ENCODE results near the gene ECHDC1. TPM values are rescaled to one million over a fixed set of nuclear protein-coding genes. Genes with fewer than 3 reads are reported as not detected.

The ECHDC1 gene
- total and polyA plus RNA-seq, 2 of the 8 experiments (the other 6 are each of a cell fraction or from before 2014, with no cell fraction given): 11.3 to 60.5 TPM

DNA sequence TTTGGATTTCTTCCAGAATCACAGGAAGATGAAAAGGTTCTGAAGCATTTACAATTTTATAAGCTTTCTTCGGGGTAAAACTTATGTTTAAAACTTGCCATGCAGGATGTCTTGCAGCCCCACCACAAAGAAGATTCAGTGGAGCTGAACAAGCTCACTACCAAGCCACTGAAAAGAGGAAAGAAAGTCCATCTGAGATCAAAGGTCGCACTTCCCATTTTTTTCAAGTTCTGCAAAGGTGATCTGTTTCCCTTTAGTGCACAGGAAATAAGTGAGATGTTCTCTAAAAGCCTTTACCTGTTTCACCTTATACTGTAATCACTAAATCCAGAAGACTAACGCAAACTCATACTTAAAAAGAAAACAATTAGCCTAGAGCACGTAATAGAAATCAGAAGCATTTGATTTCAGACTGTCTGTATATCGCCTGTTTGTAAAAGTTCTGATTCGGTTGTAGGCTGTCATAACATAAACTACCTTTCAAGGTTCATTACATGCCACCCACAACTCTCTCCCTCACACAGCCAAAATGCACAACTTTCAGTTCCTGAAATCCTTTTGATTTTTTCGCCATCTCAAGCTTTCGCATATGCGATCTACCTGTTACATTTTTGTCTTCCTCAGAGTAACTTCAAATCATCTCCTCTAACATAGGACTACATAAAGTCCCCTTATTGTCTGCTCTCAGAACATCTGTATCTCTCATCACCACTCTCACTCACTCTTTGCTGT is 1.8 kb downstream of the ECHDC1 start:
- peak overlapping the region in 1 of 4 experiments; percentile 10; a peak in 1 of 7 replicates for H3K9ac ChIP-seq (replicated peaks in 1 of 4; ENCODE audit: extremely low read depth in 1 of 4, low read depth in 3 of 4, low read length in 3 of 4)
- POLR2A ChIA-PET (ENCODE audit: partially characterized antibody): interaction anchor here (0.6 to 2.2 kb wide), 4 partner anchors 9 to 189 kb away, joined by 3 to 24 read pairs (median 3); no protein-coding TSS in a partner anchor
- H3K14ac ChIP-seq (ENCODE audit: insufficient read length): no peak overlapping the region
- H3K27ac ChIP-seq (ENCODE audit: low read depth, low read length): no peak overlapping the region
- H3K79me1 ChIP-seq (ENCODE audit: low read depth, low read length): no peaks in the 10 kb centered on the region
- H2BK15ac ChIP-seq (ENCODE audit: low read length): no peak overlapping the region
- H3K4ac ChIP-seq (replicated peaks; ENCODE audit: insufficient read length, low read depth, low read length): no peak overlapping the region
- H3K4me2 ChIP-seq (ENCODE audit: insufficient read depth in 1 of 2, low read depth in 2 of 2, low read length in 2 of 2): peak overlapping the region; percentile 91 to 92
- no peak overlapping the region for H3K18ac ChIP-seq (ENCODE audit: extremely low read depth, low read length)
- 74% methylated on average over 9 of the region's 9 CpGs; no CpG with 5 or more reads in 1 of the 2 experiments for WGBS, 2 experiments (ENCODE audit: extremely low coverage in 1 of 2, insufficient coverage in 1 of 2, insufficient read length in 1 of 2, insufficient replicate concordance in 2 of 2, low coverage in 1 of 2, low lambda C conversion rate in 2 of 2, missing lambda C conversion rate in 1 of 2)
- H3K4me1 ChIP-seq (replicated peaks in 1 of 4; ENCODE audit: control insufficient read depth in 3 of 4, insufficient read depth in 4 of 4, low read length in 3 of 4): peaks cover 0 to 7% (median 3%) of the 10 kb centered on the region in 4 experiments; a peak in 3 of 7 replicates
- no peak overlapping the region for H2BK5ac ChIP-seq (ENCODE audit: low read depth, low read length)
- H2AK5ac ChIP-seq (ENCODE audit: low read depth, low read length): no peak overlapping the region
- no peak overlapping the region for H2BK120ac ChIP-seq (replicated peaks; ENCODE audit: low read depth, low read length)
- CTCF ChIA-PET (ENCODE audit: partially characterized antibody): interaction anchor here (0.7 to 1.9 kb wide), 6 partner anchors 10 to 79 kb away, joined by 3 to 6 read pairs (median 3); no protein-coding TSS in a partner anchor
- H3K4me3 ChIP-seq (ENCODE audit: extremely low read depth in 1 of 4, insufficient read depth in 2 of 4, low read depth in 3 of 4, low read length in 4 of 4): peak overlapping the region in 3 of 4 experiments; percentile 73 to 92 (median 86); a peak in 5 of 8 replicates
- FAIRE-seq: no peak
- no peak overlapping the region for H2BK12ac ChIP-seq (ENCODE audit: low read depth, low read length)
- H3K56ac ChIP-seq (replicated peaks; ENCODE audit: insufficient read length, low read depth, low read length): no peak overlapping the region
- no peak overlapping the region for H4K91ac ChIP-seq (replicated peaks; ENCODE audit: insufficient read length, low read length)
- peaks cover 14% of the 10 kb centered on the region for H3K23me2 ChIP-seq (ENCODE audit: low read depth, low read length)
- H3K79me2 ChIP-seq (ENCODE audit: control insufficient read depth in 1 of 2, insufficient read depth in 2 of 2, low read length in 2 of 2): peaks cover 3 to 74% of the 10 kb centered on the region in 2 experiments; a peak in 3 of 4 replicates
- H3K23ac ChIP-seq (ENCODE audit: insufficient read length): no peak overlapping the region
- peak overlapping the region; percentile 31 for H4K5ac ChIP-seq (ENCODE audit: insufficient read length, low read depth, low read length)
- no peak overlapping the region for H2BK20ac ChIP-seq (ENCODE audit: low read length)
- no peaks in the 10 kb centered on the region for H3K36me3 ChIP-seq (ENCODE audit: control insufficient read depth in 2 of 4, insufficient read depth in 4 of 4, low read length in 3 of 4)
- H2AFZ ChIP-seq (ENCODE audit: low read length): no peak overlapping the region
- peaks cover 0 to 2% of the 10 kb centered on the region in 2 experiments for H4K20me1 ChIP-seq (replicated peaks in 1 of 2; ENCODE audit: control insufficient read depth in 1 of 2, insufficient read depth in 2 of 2, low read length in 2 of 2)
- H3K9me3 ChIP-seq (ENCODE audit: insufficient read depth in 2 of 2, low read depth in 1 of 2, low read length in 1 of 2): no peaks in the 10 kb centered on the region
- no peak overlapping the region for H4K8ac ChIP-seq (ENCODE audit: extremely low read depth, insufficient read depth, low read length)
- no peak for DNase-seq (ENCODE audit: low read depth in 1 of 2, low spot score in 2 of 2)
- H3K27me3 ChIP-seq (replicated peaks in 1 of 4; ENCODE audit: control insufficient read depth in 3 of 4, extremely low read depth in 1 of 4, insufficient read depth in 3 of 4, low read length in 3 of 4): no peaks in the 10 kb centered on the region; a peak in 1 of 7 replicates
- TF ChIP-seq, protein P1, sequence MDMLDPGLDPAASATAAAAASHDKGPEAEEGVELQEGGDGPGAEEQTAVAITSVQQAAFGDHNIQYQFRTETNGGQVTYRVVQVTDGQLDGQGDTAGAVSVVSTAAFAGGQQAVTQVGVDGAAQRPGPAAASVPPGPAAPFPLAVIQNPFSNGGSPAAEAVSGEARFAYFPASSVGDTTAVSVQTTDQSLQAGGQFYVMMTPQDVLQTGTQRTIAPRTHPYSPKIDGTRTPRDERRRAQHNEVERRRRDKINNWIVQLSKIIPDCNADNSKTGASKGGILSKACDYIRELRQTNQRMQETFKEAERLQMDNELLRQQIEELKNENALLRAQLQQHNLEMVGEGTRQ (IDR thresholded peaks at IDR 0.05; ENCODE audit: low read length): no peak
